Measurements from ENCODE around the gene IGSF8. TPM values are rescaled to one million over a fixed set of nuclear protein-coding genes. Genes with fewer than 3 reads are reported as not detected.

The IGSF8 gene
- total and polyA plus RNA-seq, 2 donors (not counting 3 experiments of a cell fraction or from before 2014, with no cell fraction given) = 9.5 to 17.5 TPM

- DNase-seq (ENCODE audit: low read depth, low spot score) (no peak), FAIRE-seq (no peak)
- ChIA-PET CTCF (interaction anchor here (1.1 kb wide), 1 partner anchor 11 kb away, joined by 3 read pairs; no protein-coding TSS in a partner anchor), POLR2A (no interaction called here)
- no peaks in the 10 kb centered on the region for H4K20me1 ChIP-seq (replicated peaks; ENCODE audit: control insufficient read depth, extremely low read depth, insufficient read depth, low read length)
- H3K9me1 ChIP-seq (replicated peaks; ENCODE audit: control insufficient read depth, extremely low read depth, insufficient read depth, low read length) = no peaks in the 10 kb centered on the region
- H2AFZ ChIP-seq (ENCODE audit: low read depth, low read length) = no peak overlapping the region
- no peaks in the 10 kb centered on the region for H3K4me1 ChIP-seq (ENCODE audit: control insufficient read depth, extremely low read depth, insufficient read depth, low read length)
- H3K27me3 ChIP-seq (ENCODE audit: control insufficient read depth in 2 of 2, insufficient read depth in 2 of 2, low read length in 2 of 2) = no peaks in the 10 kb centered on the region
- dilution Hi-C loops (cut with MboI; ENCODE audit: extremely low pct_ligation_motif_present, low sequenced_read_pairs) (no loop called here), intact Hi-C loops (cut with micrococcal nuclease) (no loop called here)
- H3K27ac ChIP-seq (ENCODE audit: insufficient read depth, low read depth, low read length) = no peak overlapping the region
- TF ChIP-seq JUN (IDR thresholded peaks at IDR 0.05; ENCODE audit: borderline replicate concordance, insufficient read depth, insufficient read length, low read depth) (no peak), MYC (IDR thresholded peaks at IDR 0.05; ENCODE audit: low read depth, low read length) (no peak), POLR2AphosphoS5 (IDR thresholded peaks at IDR 0.05; ENCODE audit: insufficient read depth, low read depth, low read length) (no peak), FOS (IDR thresholded peaks at IDR 0.05; ENCODE audit: borderline replicate concordance, insufficient read depth, low read length) (no peak), CTCF (IDR thresholded peaks at IDR 0.05; ENCODE audit: extremely low read depth in 1 of 2, insufficient read depth in 1 of 2, low read depth in 1 of 2, low read length in 2 of 2) (no peak), MAX (IDR thresholded peaks at IDR 0.05; ENCODE audit: insufficient read depth, insufficient read length) (no peak), POLR2A (IDR thresholded peaks at IDR 0.05; ENCODE audit: low read depth, low read length) (no peak), EZH2 (IDR thresholded peaks at IDR 0.05; ENCODE audit: borderline replicate concordance, low read depth, low read length, severe bottlenecking) (no peak), GATA2 (IDR thresholded peaks at IDR 0.05; ENCODE audit: insufficient read depth, insufficient read length, low read depth, low read length) (no peak)
- H3K9ac ChIP-seq (replicated peaks; ENCODE audit: extremely low read depth, insufficient read depth, low read length) = no peak overlapping the region
- H3K4me2 ChIP-seq (ENCODE audit: insufficient read depth, low read length) = no peak overlapping the region
- no peaks in the 10 kb centered on the region for H3K9me3 ChIP-seq (replicated peaks; ENCODE audit: control insufficient read depth, insufficient read depth, low read length)
- no TSS peak for BruUV-seq (replicated peaks)
- no peak overlapping the region for H3K4me3 ChIP-seq (replicated peaks in 1 of 3; ENCODE audit: insufficient read depth in 1 of 3, low read depth in 1 of 3, low read length in 3 of 3)
- H3K79me2 ChIP-seq (ENCODE audit: control insufficient read depth, insufficient read depth, low read length) = no peaks in the 10 kb centered on the region
- H3K36me3 ChIP-seq (ENCODE audit: control insufficient read depth in 2 of 2, extremely low read depth in 1 of 2, insufficient read depth in 2 of 2, low read length in 2 of 2) = no peaks in the 10 kb centered on the region
Measured at GRCh38 chr1:160129046-160129445, 30.6 kb upstream of the IGSF8 start.
